Esophagus muscularis mucosa (tissue), 3 donors: ENCODE results near the gene UBE2D3.
"Not testable (repeated sequence)": the region's sequence is repeated elsewhere in the genome, so short reads cannot be mapped to it uniquely, and the experiment has no call there.

Source experiments
- POLR2A ChIP-seq: fragments of 450-650 bp; IDR thresholded peaks from one replicate; pipeline ENCODE4 v1.6.1; 2017; ENCODE audit warnings: antibody characterized with exemption, moderate library complexity, mild to moderate bottlenecking, low read depth
- TF ChIP-seq, protein P1 (sequence below), 3 experiments: fragments of 200-600 bp in 2 of 3; fragments of 450-650 bp in 1 of 3; sonication (generic) in 2 of 3; IDR thresholded peaks; one replicate each; pipeline ENCODE4 v1.5.1; 2017 to 2019; ENCODE audit warnings: antibody characterized with exemption in 3 of 3, mild to moderate bottlenecking in 2 of 3, moderate library complexity in 1 of 3

DNA sequence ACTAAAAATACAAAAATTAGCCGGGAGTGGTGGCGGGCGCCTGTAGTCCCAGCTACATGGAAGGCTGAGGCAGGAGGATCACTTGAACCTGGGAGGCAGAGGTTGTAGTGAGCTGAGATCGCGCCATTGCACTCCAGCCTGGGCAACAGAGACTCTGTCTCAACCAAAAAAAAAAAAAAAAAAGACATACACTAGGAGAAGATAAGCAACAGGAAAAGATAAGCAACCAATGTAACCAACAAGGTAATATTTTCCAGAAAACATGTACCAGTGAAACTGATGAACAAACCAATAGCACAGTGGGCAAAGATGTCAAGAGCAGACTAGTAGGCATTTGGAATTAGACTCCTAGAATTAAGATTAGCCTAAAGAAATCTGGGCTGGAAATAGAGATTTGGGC is 38.0 kb upstream of the UBE2D3 start:
- TF ChIP-seq, protein P1, sequence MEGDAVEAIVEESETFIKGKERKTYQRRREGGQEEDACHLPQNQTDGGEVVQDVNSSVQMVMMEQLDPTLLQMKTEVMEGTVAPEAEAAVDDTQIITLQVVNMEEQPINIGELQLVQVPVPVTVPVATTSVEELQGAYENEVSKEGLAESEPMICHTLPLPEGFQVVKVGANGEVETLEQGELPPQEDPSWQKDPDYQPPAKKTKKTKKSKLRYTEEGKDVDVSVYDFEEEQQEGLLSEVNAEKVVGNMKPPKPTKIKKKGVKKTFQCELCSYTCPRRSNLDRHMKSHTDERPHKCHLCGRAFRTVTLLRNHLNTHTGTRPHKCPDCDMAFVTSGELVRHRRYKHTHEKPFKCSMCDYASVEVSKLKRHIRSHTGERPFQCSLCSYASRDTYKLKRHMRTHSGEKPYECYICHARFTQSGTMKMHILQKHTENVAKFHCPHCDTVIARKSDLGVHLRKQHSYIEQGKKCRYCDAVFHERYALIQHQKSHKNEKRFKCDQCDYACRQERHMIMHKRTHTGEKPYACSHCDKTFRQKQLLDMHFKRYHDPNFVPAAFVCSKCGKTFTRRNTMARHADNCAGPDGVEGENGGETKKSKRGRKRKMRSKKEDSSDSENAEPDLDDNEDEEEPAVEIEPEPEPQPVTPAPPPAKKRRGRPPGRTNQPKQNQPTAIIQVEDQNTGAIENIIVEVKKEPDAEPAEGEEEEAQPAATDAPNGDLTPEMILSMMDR (IDR thresholded peaks at IDR 0.05), result not testable (repeated sequence)
- not testable (repeated sequence) for TF ChIP-seq POLR2A
